Astrocyte (in vitro differentiated cells and primary cell): ENCODE data around the gene TULP4. TPM values are rescaled to one million over a fixed set of nuclear protein-coding genes. Genes with fewer than 3 reads are reported as not detected.

ENCODE experiments used
- DNase-seq: peaks from one replicate; pipeline ENCODE4 v3.0.0-alpha.2; 2010; ENCODE audit warnings: low read depth
- FAIRE-seq: peaks from 2 replicates; lab custom pipeline; 2011; peaks lifted over from hg19 to GRCh38; lab: Jason Lieb, UNC
- H2AFZ ChIP-seq: 2 replicates; pipeline ENCODE4 v1.6.0; 2012; ENCODE audit warnings: low read depth, low read length, inconsistent platforms
- H3K27ac ChIP-seq: 2 replicates; pipeline ENCODE4 v1.5.1; 2011; ENCODE audit warnings: low read depth, low read length, inconsistent platforms
- H3K27me3 ChIP-seq: 2 replicates; pipeline ENCODE4 v1.6.0; 2011; ENCODE audit warnings: low read length, inconsistent platforms; ENCODE audit not compliant: insufficient read depth
- H3K36me3 ChIP-seq: 2 replicates; pipeline ENCODE4 v1.5.1; 2011; ENCODE audit warnings: low read length, inconsistent platforms; ENCODE audit not compliant: insufficient read depth
- H3K4me1 ChIP-seq: 2 replicates; pipeline ENCODE4 v1.5.1; 2011; ENCODE audit warnings: low read length, inconsistent platforms; ENCODE audit not compliant: insufficient read depth
- H3K4me2 ChIP-seq: 2 replicates; pipeline ENCODE4 v1.6.0; 2012; ENCODE audit warnings: low read length, inconsistent platforms
- H3K4me3 ChIP-seq: 2 replicates; pipeline ENCODE4 v1.5.1; 2011; ENCODE audit warnings: low read depth, mild to moderate bottlenecking, low read length, inconsistent platforms; ENCODE audit not compliant: insufficient read depth
- H3K79me2 ChIP-seq: 2 replicates; pipeline ENCODE4 v1.6.0; 2012; ENCODE audit warnings: mild to moderate bottlenecking, low read length, inconsistent platforms; ENCODE audit not compliant: insufficient read depth
- H3K9ac ChIP-seq: 2 replicates; pipeline ENCODE4 v1.6.0; 2012; ENCODE audit warnings: mild to moderate bottlenecking, low read length, inconsistent platforms
- H3K9me3 ChIP-seq: 2 replicates; pipeline ENCODE4 v1.5.1; 2012; ENCODE audit warnings: low read depth, mild to moderate bottlenecking, low read length, inconsistent platforms; ENCODE audit not compliant: insufficient read depth
- H4K20me1 ChIP-seq: 2 replicates; pipeline ENCODE4 v1.6.0; 2012; ENCODE audit warnings: low read length, inconsistent platforms; ENCODE audit not compliant: insufficient read depth
- H3K27ac Mint-ChIP-seq: one replicate; pipeline ENCODE4 v1.8.0; 2021; ENCODE audit warnings: mild to moderate bottlenecking, mixed read lengths; ENCODE audit not compliant: unreplicated experiment
- H3K27me3 Mint-ChIP-seq: one replicate; pipeline ENCODE4 v1.8.0; 2021; ENCODE audit warnings: low read depth, mixed read lengths; ENCODE audit not compliant: unreplicated experiment
- H3K36me3 Mint-ChIP-seq: one replicate; pipeline ENCODE4 v1.8.0; 2021; ENCODE audit warnings: low read depth, mixed read lengths; ENCODE audit not compliant: unreplicated experiment
- H3K4me1 Mint-ChIP-seq: one replicate; pipeline ENCODE4 v1.8.0; 2021; ENCODE audit warnings: low read depth, mixed read lengths; ENCODE audit not compliant: unreplicated experiment
- H3K4me3 Mint-ChIP-seq: one replicate; pipeline ENCODE4 v1.8.0; 2021; ENCODE audit warnings: mild to moderate bottlenecking, moderate library complexity, mixed read lengths; ENCODE audit not compliant: unreplicated experiment
- H3K9me3 Mint-ChIP-seq: one replicate; pipeline ENCODE4 v1.8.0; 2021; ENCODE audit warnings: mild to moderate bottlenecking, mixed read lengths; ENCODE audit not compliant: unreplicated experiment
- CTCF ChIP-seq: IDR thresholded peaks from 2 replicates; pipeline ENCODE4 v1.5.1; 2011; ENCODE audit warnings: low read depth, mild to moderate bottlenecking, inconsistent platforms, low read length, moderate library complexity; ENCODE audit not compliant: insufficient read depth
- EZH2 ChIP-seq: IDR thresholded peaks from 2 replicates; pipeline ENCODE4 v1.6.1; 2012; ENCODE audit warnings: mild to moderate bottlenecking, low read length, inconsistent platforms; ENCODE audit not compliant: insufficient read depth
- total RNA-seq: library from RNA; stranded (reverse); gene quantifications from 2 replicates; pipeline ENCODE4 v1.2.1, GENCODE V29; 2021

Gene TULP4
- total RNA-seq, 1 donor from 2014 or later, result 91.2 TPM

DNA sequence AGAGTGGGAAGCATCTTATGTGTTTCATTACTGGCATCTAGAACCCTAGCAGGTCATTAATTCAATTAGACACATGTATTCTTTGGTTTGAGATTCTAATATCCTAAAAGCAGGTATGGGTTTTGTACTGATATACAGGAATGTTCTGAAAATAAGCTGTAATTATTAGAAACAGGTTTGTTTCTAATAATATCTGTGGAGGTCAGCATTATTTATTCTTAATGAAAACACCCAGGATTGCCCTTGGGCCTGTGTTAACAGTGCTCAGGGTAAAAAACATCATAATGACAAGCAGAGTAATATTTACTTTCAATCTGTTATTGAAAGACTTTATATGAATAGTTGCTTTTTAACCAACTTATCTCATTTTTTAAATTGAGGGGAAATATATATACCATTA lies 8.0 kb upstream of the TULP4 start:
- no peak overlapping the region for H3K27ac Mint-ChIP-seq
- Histone ChIP-seq H3K4me2 (no peak overlapping the region), H3K27ac (no peak overlapping the region), H3K27me3 (no peaks in the 10 kb centered on the region), H3K36me3 (no peaks in the 10 kb centered on the region), H3K9me3 (no peaks in the 10 kb centered on the region), H3K4me3 (no peak overlapping the region), H3K79me2 (peaks cover 3% of the 10 kb centered on the region), H3K9ac (no peak overlapping the region), H2AFZ (no peak overlapping the region), H3K4me1 (no peaks in the 10 kb centered on the region), H4K20me1 (peaks cover 6% of the 10 kb centered on the region)
- FAIRE-seq (no peak), DNase-seq (no peak)
- H3K4me3 Mint-ChIP-seq, result no peak overlapping the region
- TF ChIP-seq CTCF, result no peak
- no peak for TF ChIP-seq EZH2
- H3K9me3 Mint-ChIP-seq, result peaks cover 2% of the 10 kb centered on the region
- no peaks in the 10 kb centered on the region for H3K4me1 Mint-ChIP-seq
- H3K36me3 Mint-ChIP-seq, result peaks cover 15% of the 10 kb centered on the region
- no peaks in the 10 kb centered on the region for H3K27me3 Mint-ChIP-seq

- FAIRE-seq (no peak), DNase-seq (no peak)
- Mint-ChIP-seq H3K27ac (no peak overlapping the region), H3K27me3 (no peaks in the 10 kb centered on the region), H3K36me3 (peaks cover 12% of the 10 kb centered on the region), H3K9me3 (no peaks in the 10 kb centered on the region), H3K4me1 (no peaks in the 10 kb centered on the region), H3K4me3 (no peak overlapping the region)
- Histone ChIP-seq H3K79me2 (no peaks in the 10 kb centered on the region), H3K9ac (no peak overlapping the region), H3K4me3 (no peak overlapping the region), H3K36me3 (peaks cover 3% of the 10 kb centered on the region), H2AFZ (no peak overlapping the region), H3K27me3 (no peaks in the 10 kb centered on the region), H3K4me2 (no peak overlapping the region), H3K4me1 (no peaks in the 10 kb centered on the region), H3K27ac (no peak overlapping the region), H3K9me3 (no peaks in the 10 kb centered on the region), H4K20me1 (peaks cover 8% of the 10 kb centered on the region)
- TF ChIP-seq CTCF, result no peak
- no peak for TF ChIP-seq EZH2
Observed at GRCh38 chr6:158309814-158310213, 2.5 kb upstream of the TULP4 start.

GRCh38 chr6:158311193-158311592 lies 1.1 kb upstream of the TULP4 start:
- Histone ChIP-seq H3K4me2 (no peak overlapping the region), H3K4me3 (no peak overlapping the region), H3K36me3 (peaks cover 3% of the 10 kb centered on the region), H3K4me1 (no peaks in the 10 kb centered on the region), H3K9me3 (no peaks in the 10 kb centered on the region), H4K20me1 (peaks cover 10% of the 10 kb centered on the region), H2AFZ (no peak overlapping the region), H3K9ac (no peak overlapping the region), H3K27ac (no peak overlapping the region), H3K79me2 (peaks cover 4% of the 10 kb centered on the region), H3K27me3 (no peaks in the 10 kb centered on the region)
- DNase-seq (no peak), FAIRE-seq (no peak)
- H3K27ac Mint-ChIP-seq, result no peak overlapping the region
- H3K4me1 Mint-ChIP-seq, result peaks cover 3% of the 10 kb centered on the region
- H3K27me3 Mint-ChIP-seq, result no peaks in the 10 kb centered on the region
- peaks cover 16% of the 10 kb centered on the region for H3K36me3 Mint-ChIP-seq
- no peaks in the 10 kb centered on the region for H3K9me3 Mint-ChIP-seq
- no peak overlapping the region for H3K4me3 Mint-ChIP-seq
- TF ChIP-seq CTCF (no peak), EZH2 (no peak)
